ENCODE results near the gene COX14.
A peak's percentile ranks its signal among the peaks of the same experiment; 100 is the strongest.
"Not testable (repeated sequence)": the region's sequence is repeated elsewhere in the genome, so short reads cannot be mapped to it uniquely, and the experiment has no call there.

The COX14 gene

DNA sequence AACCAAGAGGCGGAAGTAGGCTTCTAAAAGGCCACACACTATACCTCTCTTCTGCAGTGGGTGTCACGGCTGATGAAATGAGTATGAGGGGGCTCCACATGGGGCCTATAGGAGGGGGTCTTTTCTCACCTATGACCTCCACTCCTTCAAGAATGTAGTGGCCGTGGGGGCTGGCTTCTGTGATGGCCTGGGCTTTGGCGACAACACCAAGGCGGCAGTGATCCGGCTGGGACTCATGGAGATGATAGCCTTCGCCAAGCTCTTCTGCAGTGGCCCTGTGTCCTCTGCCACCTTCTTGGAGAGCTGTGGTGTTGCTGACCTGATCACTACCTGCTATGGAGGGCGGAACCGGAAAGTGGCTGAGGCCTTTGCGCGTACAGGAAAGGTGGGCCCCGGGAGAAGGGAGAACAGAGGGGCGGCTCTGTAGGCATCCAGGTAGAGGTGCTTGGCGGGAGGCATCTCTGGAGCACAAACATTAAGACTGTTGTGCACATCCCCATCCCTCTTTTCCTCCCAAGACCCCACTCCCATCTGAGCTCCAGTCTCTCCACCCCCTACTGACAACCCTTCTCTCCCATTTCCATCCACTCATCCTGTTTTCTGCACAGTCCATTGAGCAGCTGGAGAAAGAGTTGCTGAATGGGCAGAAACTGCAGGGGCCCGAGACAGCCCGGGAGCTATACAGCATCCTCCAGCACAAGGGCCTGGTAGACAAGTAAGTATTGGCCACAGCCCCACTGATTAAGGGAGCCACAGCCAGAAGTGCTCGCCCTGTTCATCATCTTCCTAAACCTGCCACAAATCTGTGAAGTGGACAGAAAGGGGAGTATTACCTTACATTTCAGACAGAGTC is 4.4 kb upstream of the COX14 start:
- DNase-seq (ENCODE audit: low read depth in 1 of 2, low spot score in 1 of 2): no peak

DNA sequence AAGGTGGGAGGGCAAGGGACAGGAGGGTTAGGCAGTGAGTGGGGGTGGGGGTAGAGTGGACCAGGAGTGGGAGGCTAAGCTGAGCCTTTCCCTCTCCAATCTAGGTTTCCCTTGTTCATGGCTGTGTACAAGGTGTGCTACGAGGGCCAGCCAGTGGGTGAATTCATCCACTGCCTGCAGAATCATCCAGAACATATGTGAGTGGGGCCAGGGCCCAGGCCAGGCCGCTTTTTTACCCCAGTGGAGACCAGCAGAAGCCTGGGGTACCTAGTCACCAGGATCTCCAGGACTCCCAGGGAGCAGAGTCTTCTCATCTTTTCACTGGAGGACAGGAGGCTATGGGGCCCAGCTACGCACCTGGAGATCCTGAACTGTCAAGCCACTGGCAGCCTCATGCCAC is 2.7 kb upstream of the COX14 start:
- DNase-seq (ENCODE audit: low read depth in 1 of 2, low spot score in 1 of 2): no peak

GRCh38 chr12:50110127-50110761 is 1.8 kb upstream of the COX14 start:
- DNase-seq (ENCODE audit: low read depth in 1 of 2, low spot score in 1 of 2): no peak

DNA sequence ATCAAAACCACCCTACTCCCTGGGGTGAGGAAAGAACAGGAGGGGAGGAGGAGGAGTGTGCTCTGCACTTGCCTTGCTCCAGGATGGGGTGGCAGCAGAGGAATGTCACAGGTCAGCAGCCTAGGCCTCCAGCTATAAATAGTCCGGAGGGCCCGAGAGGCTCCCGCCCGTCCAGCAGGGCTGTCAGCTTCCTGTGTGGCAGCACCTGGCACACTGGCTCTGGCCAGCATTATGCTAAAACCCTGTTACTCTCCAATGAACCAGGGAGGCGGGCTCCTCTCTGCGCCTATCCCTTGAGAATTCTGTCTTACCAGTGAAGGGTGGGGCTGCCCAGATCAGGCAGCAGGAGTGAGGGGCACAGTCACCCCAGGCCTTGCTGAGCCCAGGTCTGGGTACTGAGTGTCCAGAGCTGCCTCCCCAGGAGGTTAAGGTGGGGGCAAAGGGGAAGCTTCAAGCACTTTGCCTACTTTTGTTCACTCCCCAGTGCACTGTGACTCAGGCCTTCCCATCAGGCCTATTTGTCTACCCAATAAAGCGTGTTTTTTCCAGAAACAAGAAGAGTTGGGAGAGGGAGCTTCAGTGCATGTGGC is 1.2 kb upstream of the COX14 start:
- no peak for DNase-seq (ENCODE audit: low read depth in 1 of 2, low spot score in 1 of 2)

DNA sequence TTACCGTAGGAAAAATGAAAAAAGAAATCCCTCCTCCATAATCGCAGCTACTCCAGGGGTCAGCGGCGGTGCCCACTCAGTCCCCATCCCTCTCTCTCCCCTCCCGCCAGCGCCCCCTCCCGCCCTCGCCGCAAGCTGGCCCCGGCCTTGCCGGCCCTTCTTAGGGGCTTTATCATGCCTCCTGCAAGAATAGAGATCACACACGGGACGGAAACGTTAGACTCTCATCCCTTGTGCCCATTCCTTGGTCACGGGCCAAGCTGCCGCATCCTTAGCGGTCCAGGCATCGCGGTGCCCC is 692 bp upstream of the COX14 start:
- DNase-seq (ENCODE audit: low read depth in 1 of 2, low spot score in 1 of 2): no peak

DNA sequence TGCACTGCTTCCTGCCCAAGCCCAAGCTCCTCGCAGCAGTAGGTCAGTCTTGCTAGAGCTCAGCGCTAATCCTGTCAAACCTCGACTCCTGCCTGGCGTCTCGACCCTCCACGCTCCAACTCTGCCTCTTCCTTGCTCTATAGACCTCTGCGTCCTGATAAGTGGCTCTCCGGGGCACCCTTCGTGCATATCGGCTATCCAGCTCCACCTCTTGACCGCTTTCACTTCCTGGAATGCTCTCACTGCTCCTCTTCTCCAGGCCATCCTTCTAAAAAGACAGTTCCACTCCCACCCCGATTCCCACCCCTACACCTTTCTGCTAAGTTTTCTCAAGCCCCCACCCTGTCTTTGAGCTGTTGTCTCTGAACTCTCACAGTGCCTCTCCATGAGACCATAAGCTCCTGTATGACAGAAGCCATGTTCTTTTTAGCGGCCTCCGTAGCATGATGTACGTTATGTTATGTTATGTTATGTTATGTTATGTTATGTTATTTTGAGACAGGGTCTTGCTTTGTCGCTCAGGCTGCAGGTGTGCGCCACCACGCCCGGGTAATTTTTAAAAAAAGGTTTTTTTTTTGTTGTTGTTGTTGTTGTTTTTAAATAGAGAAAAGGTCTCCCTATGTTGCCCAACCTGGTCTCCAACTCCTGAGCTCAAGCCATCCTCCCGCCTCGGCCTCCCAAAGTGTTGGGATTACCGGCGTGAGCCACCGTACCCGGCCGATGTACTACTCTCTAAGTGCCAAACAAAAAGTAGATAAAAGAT is 601 bp downstream of the COX14 start:
- DNase-seq (ENCODE audit: low read depth in 1 of 2, low spot score in 1 of 2): peak in 1 of 2 donors; percentile 27

DNA sequence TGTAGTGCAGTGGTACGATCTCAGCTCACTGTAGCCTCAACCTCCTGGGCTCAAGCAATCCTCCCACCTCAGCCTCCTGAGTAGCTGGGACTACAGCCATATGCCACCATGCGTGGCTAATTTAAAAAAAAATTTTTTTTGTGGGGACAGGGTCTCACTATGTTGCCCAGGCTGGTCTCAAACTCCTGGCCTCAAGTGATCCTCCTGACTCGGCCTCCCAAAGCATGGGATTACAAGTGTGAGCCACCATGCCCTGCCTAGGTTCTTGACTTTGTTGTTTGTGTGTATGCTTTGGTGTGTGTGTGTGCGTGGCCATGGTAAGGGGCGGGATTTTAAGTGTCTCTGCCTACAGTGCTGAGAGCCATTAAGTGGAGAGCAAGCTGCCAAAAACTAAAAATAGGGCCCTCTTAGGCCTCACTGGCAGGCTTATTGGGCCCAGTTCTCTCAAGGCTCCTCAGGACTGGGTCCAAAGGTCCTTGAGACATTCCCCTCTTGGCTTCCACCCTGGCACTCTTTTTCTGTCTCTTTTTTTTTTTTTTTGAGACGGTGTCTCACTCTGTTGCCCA is 5.1 kb downstream of the COX14 start:
- DNase-seq (ENCODE audit: low read depth in 1 of 2, low spot score in 1 of 2): no peak

- no peak for DNase-seq (ENCODE audit: low read depth in 1 of 2, low spot score in 1 of 2)
Measured at GRCh38 chr12:50119387-50119786, 7.4 kb downstream of the COX14 start.

DNA sequence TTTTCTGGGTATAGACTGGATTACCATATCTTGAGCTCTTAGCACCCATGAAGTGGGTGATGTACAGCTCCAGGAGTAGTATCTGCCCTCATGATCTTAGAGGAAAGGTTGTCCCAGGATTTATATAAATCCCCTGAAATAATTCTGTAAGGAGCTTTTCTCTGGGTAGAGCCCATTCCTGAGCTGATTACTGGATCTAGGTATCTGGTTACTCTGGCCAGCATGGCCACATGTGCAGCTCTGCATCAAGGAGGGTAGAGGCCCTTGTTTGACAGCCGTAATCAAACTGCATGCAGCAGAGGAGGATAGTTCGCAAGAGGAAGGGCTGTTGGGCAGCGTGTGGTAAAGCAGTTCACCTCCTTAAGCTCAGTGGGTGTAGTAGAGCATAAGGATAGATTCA is 8.5 kb downstream of the COX14 start:
- DNase-seq (ENCODE audit: low read depth in 1 of 2, low spot score in 1 of 2): no peak

DNA sequence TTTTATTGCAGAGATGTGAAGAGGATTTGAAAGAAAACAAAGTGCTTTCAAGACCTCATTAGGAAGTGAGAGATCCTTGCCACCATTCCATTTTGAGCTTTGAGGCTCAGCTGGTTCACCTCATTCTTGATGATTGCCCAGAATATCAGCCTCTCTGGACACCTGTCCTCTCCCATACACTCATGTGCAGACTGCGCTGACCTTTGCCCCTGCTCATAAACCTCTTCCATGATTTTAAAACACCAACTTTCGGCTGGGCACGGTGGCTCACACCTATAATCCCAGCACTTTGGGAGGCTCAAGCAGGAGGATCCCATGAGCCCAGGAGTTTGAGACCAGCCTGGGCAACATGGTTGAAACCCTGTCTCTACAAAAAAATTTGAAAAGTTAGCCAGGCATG is 8.9 kb downstream of the COX14 start:
- DNase-seq (ENCODE audit: low read depth in 1 of 2, low spot score in 1 of 2): no peak

DNA sequence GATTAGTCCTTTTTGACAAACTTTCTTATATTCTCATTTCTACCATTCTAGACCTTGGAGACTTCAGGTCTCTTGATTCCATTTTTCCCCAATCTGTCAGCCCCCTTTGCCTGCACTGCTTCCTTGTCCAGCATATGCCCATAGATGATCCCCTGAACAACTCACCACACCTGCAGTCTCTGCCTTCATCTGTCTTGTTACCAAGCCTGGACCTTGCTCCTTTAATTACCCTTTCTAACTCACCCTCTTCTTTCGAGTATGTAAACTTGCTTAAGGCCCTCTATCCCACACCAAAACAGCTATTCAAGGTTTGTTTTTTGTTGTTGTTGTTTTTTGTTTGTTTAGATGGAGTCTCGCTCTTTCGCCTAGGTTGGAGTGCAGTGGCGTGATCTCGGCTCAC is 9.6 kb downstream of the COX14 start:
- no peak for DNase-seq (ENCODE audit: low read depth in 1 of 2, low spot score in 1 of 2)

DNA sequence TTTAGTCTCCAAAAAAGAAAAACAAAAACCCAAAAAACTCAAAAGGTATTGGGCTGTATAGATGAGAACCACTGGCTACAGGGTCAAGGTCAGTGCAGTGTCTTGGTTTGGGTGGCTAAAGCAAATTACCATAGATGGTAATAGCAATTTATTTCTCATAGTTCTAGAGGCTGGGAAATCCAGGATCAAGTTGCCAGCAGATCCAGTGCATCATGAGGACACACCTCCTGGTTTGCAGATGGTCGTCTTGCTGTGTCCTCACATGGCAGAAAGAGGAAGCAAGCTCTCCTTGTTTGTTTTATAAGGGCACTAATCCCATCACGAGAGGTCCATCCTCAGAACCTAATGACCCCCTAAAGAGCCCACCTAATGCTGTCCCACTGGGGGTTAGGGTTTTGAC is 11.2 kb downstream of the COX14 start:
- DNase-seq (ENCODE audit: low read depth in 1 of 2, low spot score in 1 of 2): no peak

DNA sequence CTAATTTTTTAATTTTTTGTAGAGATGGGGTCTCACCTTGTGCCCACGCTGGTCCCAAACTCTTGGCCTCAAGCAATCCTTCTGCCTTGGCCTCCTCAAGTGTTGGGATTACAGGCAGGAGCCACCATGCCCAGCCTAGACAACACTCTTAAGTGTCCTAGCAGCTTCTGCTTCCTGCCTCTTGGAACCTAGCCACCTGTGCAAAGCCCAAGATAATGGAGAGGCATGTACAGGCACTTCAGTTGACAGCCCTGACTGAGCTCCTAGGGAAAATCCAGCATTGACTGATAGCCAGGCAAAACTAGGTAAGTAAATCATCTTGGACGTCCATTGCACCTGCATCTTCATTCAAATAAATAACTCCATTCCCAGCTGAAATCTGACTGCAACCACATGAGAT is 15.5 kb downstream of the COX14 start:
- DNase-seq (ENCODE audit: low read depth in 1 of 2, low spot score in 1 of 2): no peak

DNA sequence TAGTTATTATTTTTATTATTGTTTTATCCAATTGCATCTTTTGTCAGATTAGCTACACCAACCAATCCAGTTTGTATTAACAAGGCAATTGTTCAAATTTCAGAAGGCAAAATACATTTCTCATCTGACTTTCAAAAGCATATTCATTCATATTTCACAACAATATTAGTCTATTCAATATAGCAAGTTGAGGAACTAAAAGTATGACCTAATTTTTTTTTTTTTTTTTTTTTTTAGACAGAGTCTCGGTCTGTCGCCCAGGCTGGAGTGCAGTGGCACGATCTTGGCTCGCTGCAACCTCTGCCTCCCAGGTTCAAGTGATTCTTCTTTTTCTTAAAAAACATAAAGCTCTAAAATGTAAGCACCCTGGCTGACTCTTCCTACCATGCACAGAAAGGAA is 17.3 kb downstream of the COX14 start:
- DNase-seq (ENCODE audit: low read depth in 1 of 2, low spot score in 1 of 2): no peak

GRCh38 chr12:50132505-50133135 is 20.6 kb downstream of the COX14 start:
- peak in 1 of 2 donors; percentile 28 for DNase-seq (ENCODE audit: low read depth in 1 of 2, low spot score in 1 of 2)

GRCh38 chr12:50142993-50143392 is 31.0 kb downstream of the COX14 start:
- no peak for DNase-seq (ENCODE audit: low read depth in 1 of 2, low spot score in 1 of 2)

- no peak for DNase-seq (ENCODE audit: low read depth in 1 of 2, low spot score in 1 of 2)
Measured at GRCh38 chr12:50145439-50145838, 33.4 kb downstream of the COX14 start.

DNA sequence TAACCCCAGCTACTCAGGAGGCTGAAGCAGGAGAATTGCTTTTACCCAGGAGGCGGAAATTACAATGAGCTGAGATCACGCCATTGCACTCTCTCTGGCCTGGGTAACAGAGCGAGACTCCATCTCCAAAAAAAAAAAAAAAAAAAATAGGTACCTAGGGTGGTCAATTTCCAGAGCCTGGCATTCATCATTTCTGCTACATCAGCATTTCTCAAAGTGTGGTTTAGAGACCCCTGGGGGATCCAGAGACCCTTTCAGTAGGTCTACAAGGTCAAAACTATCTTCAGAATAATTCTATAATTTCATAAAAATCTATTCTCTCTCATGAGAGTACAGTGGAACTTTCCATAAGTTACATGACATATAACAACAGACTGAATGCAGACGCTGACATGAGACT is 35.2 kb downstream of the COX14 start:
- no peak for DNase-seq (ENCODE audit: low read depth in 1 of 2, low spot score in 1 of 2)

DNA sequence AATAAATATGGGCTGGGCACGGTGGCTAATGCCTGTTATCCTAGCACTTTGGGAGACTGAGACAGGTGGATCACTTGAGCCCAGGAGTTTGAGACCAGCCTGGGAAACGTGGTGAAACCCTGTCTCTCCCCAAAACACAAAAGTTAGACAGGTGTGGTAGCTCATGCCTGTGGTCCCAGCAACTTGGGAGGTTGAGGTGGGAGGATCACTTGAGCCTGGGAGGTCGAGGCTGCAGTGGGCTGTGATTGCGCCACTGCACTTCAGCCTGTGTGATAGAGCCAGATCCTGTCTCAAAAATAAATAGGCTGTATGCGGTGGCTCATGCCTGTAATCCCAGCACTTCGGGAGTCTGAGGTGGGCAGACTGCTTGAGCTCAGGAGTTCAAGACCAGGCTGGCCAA is 36.0 kb downstream of the COX14 start:
- DNase-seq (ENCODE audit: low read depth in 1 of 2, low spot score in 1 of 2): not testable (repeated sequence)

DNA sequence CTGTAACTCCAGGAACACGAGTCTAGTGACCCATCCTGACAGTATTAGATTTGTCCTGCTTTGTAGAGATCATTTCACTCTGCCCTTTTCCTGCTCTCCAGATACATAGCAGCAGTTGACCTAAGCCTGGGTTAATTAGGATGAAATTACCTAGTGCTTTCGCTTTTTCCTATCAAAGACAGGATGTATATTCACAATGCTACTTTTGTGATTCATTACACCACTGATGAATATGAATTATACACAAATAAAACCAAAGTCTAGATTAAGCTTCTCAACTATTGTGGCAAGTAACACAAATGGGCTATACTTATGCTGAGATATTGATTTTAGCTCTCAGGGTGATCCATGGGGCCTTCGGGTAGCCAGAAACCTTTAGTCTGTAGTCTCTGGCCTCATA is 37.3 kb downstream of the COX14 start:
- no peak for DNase-seq (ENCODE audit: low read depth in 1 of 2, low spot score in 1 of 2)

GRCh38 chr12:50151047-50151687 is 39.1 kb downstream of the COX14 start:
- no peak for DNase-seq (ENCODE audit: low read depth in 1 of 2, low spot score in 1 of 2)
